Cardiac fibroblast (primary cell): ENCODE measurements around the gene DCLRE1B.

Experiments used
- DNase-seq, 2 donors: peaks; one replicate each; pipeline versions ENCODE4 v3.0.0 to v3.0.0-alpha.2; 2010; ENCODE audit warnings: low read depth in 2 of 2
- H3K4me3 ChIP-seq, 2 donors: replicated peaks in 1 of 2; 1 replicate in 1 of 2; 2 replicates in 1 of 2; pipeline ENCODE4 v1.5.1; 2011; ENCODE audit warnings: low read depth in 2 of 2, low read length in 2 of 2, mild to moderate bottlenecking in 2 of 2, moderate library complexity in 1 of 2
- CTCF ChIP-seq: IDR thresholded peaks from one replicate; pipeline ENCODE4 v1.5.1; 2011; ENCODE audit warnings: low read depth, mild to moderate bottlenecking, low read length, inconsistent platforms

DCLRE1B gene

GRCh38 chr1:113872219-113872935 lies 32.7 kb upstream of the DCLRE1B start:
- no peak overlapping the region for H3K4me3 ChIP-seq
- no peak for TF ChIP-seq CTCF
- DNase-seq, result peak; percentile 30 to 52

GRCh38 chr1:113874012-113874879 lies 30.9 kb upstream of the DCLRE1B start:
- DNase-seq, result peak; percentile 49 to 51
- TF ChIP-seq CTCF, result peak; percentile 48
- no peak overlapping the region for H3K4me3 ChIP-seq

GRCh38 chr1:113875714-113876113 lies 29.4 kb upstream of the DCLRE1B start:
- DNase-seq, result no peak
- no peak for TF ChIP-seq CTCF
- H3K4me3 ChIP-seq, result no peak overlapping the region

GRCh38 chr1:113876176-113876575 lies 28.9 kb upstream of the DCLRE1B start:
- no peak overlapping the region for H3K4me3 ChIP-seq
- no peak for DNase-seq
- no peak for TF ChIP-seq CTCF

- DNase-seq, result no peak
- no peak for TF ChIP-seq CTCF
These were observed 25.4 kb upstream of the DCLRE1B start for GRCh38 chr1:113879739-113880038.

GRCh38 chr1:113881661-113882060 lies 23.5 kb upstream of the DCLRE1B start:
- DNase-seq, result no peak
- no peak for TF ChIP-seq CTCF
- H3K4me3 ChIP-seq, result no peak overlapping the region

More at GRCh38 chr1:113879739-113880038, 25.4 kb upstream of the DCLRE1B start:
- no peak overlapping the region for H3K4me3 ChIP-seq
